Neural cell (in vitro differentiated cells): ENCODE data around the gene TSKU. TPM values are rescaled to one million over a fixed set of nuclear protein-coding genes. Genes with fewer than 3 reads are reported as not detected.

Source experiments
- H2AFZ ChIP-seq: fragments of 200-600, 300-800 bp; sonication (generic), shearing (Covaris generic); 2 replicates; pipeline ENCODE4 v1.6.0; 2014; ENCODE audit warnings: low read depth, mild to moderate bottlenecking, antibody characterized with exemption, low read length, moderate library complexity
- H3F3A ChIP-seq: fragments of 200-600 bp; shearing (Covaris generic); 2 replicates; pipeline ENCODE4 v1.6.1; 2016; ENCODE audit warnings: mild to moderate bottlenecking, moderate library complexity, mixed read lengths, antibody characterized with exemption, low read length; ENCODE audit not compliant: insufficient read depth, poor library complexity, severe bottlenecking
- H3K27ac ChIP-seq: fragments of 200-600, 300-800 bp; sonication (generic), shearing (Covaris generic); 2 replicates; pipeline ENCODE4 v1.5.1; 2014; ENCODE audit warnings: mild to moderate bottlenecking, low read length, moderate library complexity
- H3K27me3 ChIP-seq: fragments of 300-800, 200-600 bp; sonication (generic), shearing (Covaris generic); 2 replicates; pipeline ENCODE4 v1.6.0; 2014; ENCODE audit warnings: mild to moderate bottlenecking, low read depth, low read length, moderate library complexity; ENCODE audit not compliant: insufficient read depth
- H3K36me3 ChIP-seq: fragments of 300-800, 200-600 bp; sonication (generic), shearing (Covaris generic); 2 replicates; pipeline ENCODE4 v1.5.1; 2014; ENCODE audit warnings: mild to moderate bottlenecking, antibody characterized with exemption, low read length, moderate library complexity; ENCODE audit not compliant: insufficient read depth
- H3K4me2 ChIP-seq: fragments of 300-800, 200-600 bp; sonication (generic), shearing (Covaris generic); 2 replicates; pipeline ENCODE4 v1.6.0; 2014; ENCODE audit warnings: mild to moderate bottlenecking, low read length
- H3K4me3 ChIP-seq: fragments of 300-800, 200-600 bp; sonication (generic), shearing (Covaris generic); 2 replicates; pipeline ENCODE4 v1.5.1; 2014; ENCODE audit warnings: mild to moderate bottlenecking, low read length, moderate library complexity
- H3K79me2 ChIP-seq: fragments of 200-600 bp; shearing (Covaris generic); replicated peaks from 2 replicates; pipeline ENCODE4 v1.6.0; 2014; ENCODE audit warnings: mild to moderate bottlenecking, low read length, moderate library complexity; ENCODE audit not compliant: insufficient read depth
- H3K9ac ChIP-seq: fragments of 300-800, 200-600 bp; sonication (generic), shearing (Covaris generic); 2 replicates; pipeline ENCODE4 v1.6.1; 2016; ENCODE audit warnings: mild to moderate bottlenecking, low read length, mixed read lengths
- H3K9me2 ChIP-seq: fragments of 200-600 bp; shearing (Covaris generic); 2 replicates; pipeline ENCODE4 v1.6.1; 2016; ENCODE audit warnings: mild to moderate bottlenecking, low read length, mixed read lengths; ENCODE audit not compliant: insufficient read depth
- H3K9me3 ChIP-seq: fragments of 200-600, 300-800 bp; sonication (generic), shearing (Covaris generic); 2 replicates; pipeline ENCODE4 v1.6.1; 2016; ENCODE audit warnings: mild to moderate bottlenecking, mixed run types, low read length, moderate library complexity, mixed read lengths
- H4K20me1 ChIP-seq: fragments of 200-600 bp; shearing (Covaris generic); 2 replicates; pipeline ENCODE4 v1.6.1; 2016; ENCODE audit warnings: mild to moderate bottlenecking, mixed run types; ENCODE audit not compliant: insufficient read depth
- CTCF ChIP-seq: fragments of 450-650 bp; IDR thresholded peaks from 2 replicates; pipeline ENCODE4 v1.5.1; 2014; ENCODE audit warnings: antibody characterized with exemption, mild to moderate bottlenecking, moderate library complexity; ENCODE audit not compliant: poor library complexity, severe bottlenecking
- EP300 ChIP-seq: fragments of 450-650 bp; conservative IDR thresholded peaks from 2 replicates; pipeline ENCODE4 v1.6.1; 2014; ENCODE audit warnings: antibody characterized with exemption, mild to moderate bottlenecking, moderate library complexity; ENCODE audit not compliant: poor library complexity, severe bottlenecking
- EZH2 ChIP-seq: fragments of 200-600, 300-800 bp; shearing (Covaris generic), sonication (generic); IDR thresholded peaks from 2 replicates; pipeline ENCODE4 v1.6.1; 2014; ENCODE audit warnings: antibody characterized with exemption, low read length, borderline replicate concordance, mild to moderate bottlenecking; ENCODE audit not compliant: insufficient read depth, poor library complexity, severe bottlenecking
- MXI1 ChIP-seq: fragments of 450-650 bp; conservative IDR thresholded peaks from 2 replicates; pipeline ENCODE4 v1.6.1; 2014; ENCODE audit warnings: antibody characterized with exemption, mild to moderate bottlenecking; ENCODE audit not compliant: poor library complexity, severe bottlenecking
- POLR2AphosphoS5 ChIP-seq: IDR thresholded peaks from 2 replicates; pipeline ENCODE4 v1.6.1; 2012
- RAD21 ChIP-seq: fragments of 450-650 bp; conservative IDR thresholded peaks from 2 replicates; pipeline ENCODE4 v1.6.1; 2014; ENCODE audit warnings: antibody characterized with exemption, mild to moderate bottlenecking, moderate library complexity
- REST ChIP-seq: IDR thresholded peaks from 2 replicates; pipeline ENCODE4 v1.6.1; 2012; ENCODE audit warnings: borderline replicate concordance
- SMC3 ChIP-seq: fragments of 450-650 bp; conservative IDR thresholded peaks from 2 replicates; pipeline ENCODE4 v1.6.1; 2014; ENCODE audit warnings: antibody characterized with exemption, mild to moderate bottlenecking, moderate library complexity; ENCODE audit not compliant: poor library complexity
- TAF1 ChIP-seq: IDR thresholded peaks from 2 replicates; pipeline ENCODE4 v1.6.1; 2012; ENCODE audit warnings: low read depth
- polyA plus RNA-seq: library from polyadenylated mRNA; depleted of rRNA; stranded (reverse); fragments of >200 nt; gene quantifications from 2 replicates; pipeline ENCODE4 v1.2.3, GENCODE V29; 2014

TSKU gene
- polyA plus RNA-seq, 1 donor from 2014 or later, result 3.5 TPM

GRCh38 chr11:76772783-76773106 lies 10.4 kb upstream of the TSKU start:
- TF ChIP-seq RAD21, result no peak
- TF ChIP-seq POLR2AphosphoS5, result no peak
- no peak for TF ChIP-seq TAF1
- no peak for TF ChIP-seq EP300
- no peak for TF ChIP-seq REST
- no peak for TF ChIP-seq SMC3
- no peak for TF ChIP-seq CTCF
- TF ChIP-seq MXI1, result no peak
- no peak for TF ChIP-seq EZH2
- no peak overlapping the region for H3K4me3 ChIP-seq
- no peaks in the 10 kb centered on the region for H3K27me3 ChIP-seq
- H2AFZ ChIP-seq, result no peak overlapping the region
- no peaks in the 10 kb centered on the region for H4K20me1 ChIP-seq
- H3K36me3 ChIP-seq, result no peaks in the 10 kb centered on the region
- no peak overlapping the region for H3K9ac ChIP-seq
- H3K9me3 ChIP-seq, result no peaks in the 10 kb centered on the region
- no peak overlapping the region for H3K4me2 ChIP-seq
- no peaks in the 10 kb centered on the region for H3K79me2 ChIP-seq
- no peak overlapping the region for H3K27ac ChIP-seq
- no peaks in the 10 kb centered on the region for H3K9me2 ChIP-seq
- no peaks in the 10 kb centered on the region for H3F3A ChIP-seq

GRCh38 chr11:76773921-76774361 lies 9.2 kb upstream of the TSKU start:
- H3K27me3 ChIP-seq, result no peaks in the 10 kb centered on the region
- TF ChIP-seq MXI1, result no peak
- no peak for TF ChIP-seq EP300
- no peak for TF ChIP-seq TAF1
- no peak for TF ChIP-seq REST
- TF ChIP-seq POLR2AphosphoS5, result no peak
- TF ChIP-seq RAD21, result no peak
- no peak for TF ChIP-seq EZH2
- TF ChIP-seq CTCF, result no peak
- no peak for TF ChIP-seq SMC3
- no peak overlapping the region for H3K4me2 ChIP-seq
- H3K79me2 ChIP-seq, result no peaks in the 10 kb centered on the region
- H3K4me3 ChIP-seq, result no peak overlapping the region
- H3K9ac ChIP-seq, result no peak overlapping the region
- H3K9me2 ChIP-seq, result no peaks in the 10 kb centered on the region
- H3K9me3 ChIP-seq, result no peaks in the 10 kb centered on the region
- no peak overlapping the region for H2AFZ ChIP-seq
- no peak overlapping the region for H3K27ac ChIP-seq
- no peaks in the 10 kb centered on the region for H3F3A ChIP-seq
- H4K20me1 ChIP-seq, result no peaks in the 10 kb centered on the region
- no peaks in the 10 kb centered on the region for H3K36me3 ChIP-seq
